HCT116 (cell line): ENCODE data around the gene ALOX15.

Experiments used
- CEBPB ChIP-seq: IDR thresholded peaks from 2 replicates; pipeline ENCODE4 v1.6.1; 2012; ENCODE audit warnings: low read depth
- CTCF ChIP-seq, 3 experiments: fragments of 200-600 bp in 1 of 3; sonication (generic) in 1 of 3; IDR thresholded peaks in 2 of 3; conservative IDR thresholded peaks in 1 of 3; 2 replicates each; pipeline ENCODE4 v1.5.1; 2012 to 2017; ENCODE audit warnings: low read depth in 2 of 3, low read length in 2 of 3, antibody characterized with exemption in 1 of 3, borderline replicate concordance in 1 of 3, control low read depth in 1 of 3, mild to moderate bottlenecking in 1 of 3, mixed read lengths in 1 of 3, mixed run types in 1 of 3, moderate library complexity in 1 of 3; ENCODE audit not compliant: insufficient read depth in 1 of 3
- EZH2 ChIP-seq: fragments of 200-600 bp; sonication (generic); IDR thresholded peaks from 2 replicates; pipeline ENCODE4 v1.6.1; 2017; ENCODE audit warnings: antibody characterized with exemption, mixed run types
- EZH2phosphoT487 ChIP-seq: fragments of 200-600 bp; IDR thresholded peaks from 2 replicates; pipeline ENCODE4 v1.6.1; 2018; ENCODE audit warnings: antibody characterized with exemption, borderline replicate concordance
- POLR2A ChIP-seq: IDR thresholded peaks from 2 replicates; pipeline ENCODE4 v1.7.0; 2011; ENCODE audit warnings: borderline replicate concordance; ENCODE audit not compliant: insufficient read depth, insufficient read length; ENCODE audit errors: extremely low read depth
- POLR2AphosphoS5 ChIP-seq: IDR thresholded peaks from 2 replicates; pipeline ENCODE4 v1.6.1; 2011; ENCODE audit warnings: mild to moderate bottlenecking, low read depth, low read length, moderate library complexity
- RAD21 ChIP-seq: IDR thresholded peaks from 2 replicates; pipeline ENCODE4 v1.6.1; 2012; ENCODE audit warnings: low read depth, mild to moderate bottlenecking
- REST ChIP-seq: IDR thresholded peaks from 2 replicates; pipeline ENCODE4 v1.6.1; 2012; ENCODE audit warnings: low read depth
- SP1 ChIP-seq: IDR thresholded peaks from 2 replicates; pipeline ENCODE4 v1.6.1; 2012; ENCODE audit warnings: low read depth
- SRF ChIP-seq: IDR thresholded peaks from 2 replicates; pipeline ENCODE4 v1.6.1; 2012; ENCODE audit warnings: low read depth

- no peak for TF ChIP-seq CTCF (IDR thresholded peaks at IDR 0.05 in 2 of 3, conservative IDR thresholded peaks at IDR 0.05 in 1 of 3; ENCODE audit: borderline replicate concordance in 1 of 3, insufficient read depth in 1 of 3, low read depth in 2 of 3, low read length in 2 of 3)
- TF ChIP-seq EZH2phosphoT487: no peak
- no peak for TF ChIP-seq REST
- TF ChIP-seq POLR2A: no peak
- TF ChIP-seq EZH2: no peak
- TF ChIP-seq SRF: no peak
- no peak for TF ChIP-seq RAD21
- no peak for TF ChIP-seq CEBPB
- TF ChIP-seq POLR2AphosphoS5: no peak
- TF ChIP-seq SP1: no peak
Observed at GRCh38 chr17:4676791-4677190, 35.3 kb upstream of the ALOX15 start.
